Progenitor cell of endocrine pancreas (in vitro differentiated cells): ENCODE data around the gene TUBGCP6. TPM values are rescaled to one million over a fixed set of nuclear protein-coding genes. Genes with fewer than 3 reads are reported as not detected.

Experiments
- DNase-seq: peaks from one replicate; pipeline ENCODE4 v3.0.0; 2021; ENCODE audit warnings: low spot score; ENCODE audit not compliant: unreplicated experiment
- H3K27ac Mint-ChIP-seq: 2 replicates; pipeline ENCODE4 v1.8.0; 2021; ENCODE audit warnings: mild to moderate bottlenecking, moderate library complexity, mixed read lengths
- H3K27me3 Mint-ChIP-seq: 2 replicates; pipeline ENCODE4 v1.8.0; 2021; ENCODE audit warnings: mixed read lengths
- H3K36me3 Mint-ChIP-seq: 2 replicates; pipeline ENCODE4 v1.8.0; 2022; ENCODE audit warnings: mixed read lengths; ENCODE audit not compliant: insufficient read depth
- H3K4me1 Mint-ChIP-seq: 2 replicates; pipeline ENCODE4 v1.8.0; 2021; ENCODE audit warnings: low read depth, mixed read lengths
- H3K4me3 Mint-ChIP-seq: 2 replicates; pipeline ENCODE4 v1.8.0; 2021; ENCODE audit warnings: low read depth, mild to moderate bottlenecking, moderate library complexity, mixed read lengths
- H3K9me3 Mint-ChIP-seq: 2 replicates; pipeline ENCODE4 v1.8.0; 2021; ENCODE audit warnings: low read depth, mixed read lengths
- total RNA-seq: library from RNA; stranded (reverse); gene quantifications from 2 replicates; pipeline ENCODE4 v1.2.1, GENCODE V29; 2021
- TF ChIP-seq, protein P1 (sequence below): fragments of 200-600 bp; sonication (generic); IDR thresholded peaks from one replicate; pipeline ENCODE4 v1.5.0; 2021; ENCODE audit warnings: antibody characterized with exemption, mild to moderate bottlenecking; ENCODE audit not compliant: unreplicated experiment

Gene TUBGCP6
- total RNA-seq, 1 donor from 2014 or later, result 70.9 TPM

GRCh38 chr22:50264104-50264745 is 19.4 kb upstream of the TUBGCP6 start:
- no peaks in the 10 kb centered on the region for H3K36me3 Mint-ChIP-seq
- no peaks in the 10 kb centered on the region for H3K9me3 Mint-ChIP-seq
- peaks cover 29% of the 10 kb centered on the region for H3K27me3 Mint-ChIP-seq
- TF ChIP-seq, protein P1, sequence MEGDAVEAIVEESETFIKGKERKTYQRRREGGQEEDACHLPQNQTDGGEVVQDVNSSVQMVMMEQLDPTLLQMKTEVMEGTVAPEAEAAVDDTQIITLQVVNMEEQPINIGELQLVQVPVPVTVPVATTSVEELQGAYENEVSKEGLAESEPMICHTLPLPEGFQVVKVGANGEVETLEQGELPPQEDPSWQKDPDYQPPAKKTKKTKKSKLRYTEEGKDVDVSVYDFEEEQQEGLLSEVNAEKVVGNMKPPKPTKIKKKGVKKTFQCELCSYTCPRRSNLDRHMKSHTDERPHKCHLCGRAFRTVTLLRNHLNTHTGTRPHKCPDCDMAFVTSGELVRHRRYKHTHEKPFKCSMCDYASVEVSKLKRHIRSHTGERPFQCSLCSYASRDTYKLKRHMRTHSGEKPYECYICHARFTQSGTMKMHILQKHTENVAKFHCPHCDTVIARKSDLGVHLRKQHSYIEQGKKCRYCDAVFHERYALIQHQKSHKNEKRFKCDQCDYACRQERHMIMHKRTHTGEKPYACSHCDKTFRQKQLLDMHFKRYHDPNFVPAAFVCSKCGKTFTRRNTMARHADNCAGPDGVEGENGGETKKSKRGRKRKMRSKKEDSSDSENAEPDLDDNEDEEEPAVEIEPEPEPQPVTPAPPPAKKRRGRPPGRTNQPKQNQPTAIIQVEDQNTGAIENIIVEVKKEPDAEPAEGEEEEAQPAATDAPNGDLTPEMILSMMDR, result no peak
- peaks cover 3% of the 10 kb centered on the region for H3K4me1 Mint-ChIP-seq
- no peak overlapping the region for H3K27ac Mint-ChIP-seq
- DNase-seq, result no peak
- H3K4me3 Mint-ChIP-seq, result no peak overlapping the region

GRCh38 chr22:50262973-50263617 is 18.3 kb upstream of the TUBGCP6 start:
- H3K27me3 Mint-ChIP-seq, result peaks cover 19% of the 10 kb centered on the region
- H3K27ac Mint-ChIP-seq, result no peak overlapping the region
- TF ChIP-seq, protein P1, result no peak
- H3K9me3 Mint-ChIP-seq, result no peaks in the 10 kb centered on the region
- H3K36me3 Mint-ChIP-seq, result no peaks in the 10 kb centered on the region
- peaks cover 3% of the 10 kb centered on the region for H3K4me1 Mint-ChIP-seq
- H3K4me3 Mint-ChIP-seq, result peak overlapping the region; percentile 24
- DNase-seq, result no peak

DNA sequence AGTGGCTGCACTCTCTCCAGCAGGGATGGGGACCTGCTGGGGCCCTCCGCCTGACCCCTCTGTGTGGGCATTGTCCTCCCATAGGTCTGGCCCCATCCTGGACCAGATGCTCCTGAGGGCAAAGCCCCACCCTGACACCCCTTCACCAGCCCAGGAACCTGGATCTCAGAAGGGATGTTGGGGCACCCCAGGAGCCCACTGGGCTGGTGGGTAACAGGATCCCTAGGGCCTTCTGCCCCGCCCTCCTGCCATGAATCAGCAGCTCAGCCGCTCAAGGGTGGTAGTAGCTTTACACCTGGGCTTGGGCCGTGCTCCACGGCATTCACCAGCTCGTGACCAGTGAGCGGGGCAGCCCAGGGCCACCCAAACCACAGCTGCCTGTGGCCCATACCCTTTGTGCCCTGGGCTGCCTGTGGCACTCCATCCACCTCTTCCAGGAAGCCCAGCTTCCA is 17.7 kb upstream of the TUBGCP6 start:
- Mint-ChIP-seq H3K9me3 (no peaks in the 10 kb centered on the region), H3K36me3 (no peaks in the 10 kb centered on the region), H3K4me3 (peak overlapping the region; percentile 72), H3K27me3 (peaks cover 17% of the 10 kb centered on the region), H3K4me1 (peaks cover 3% of the 10 kb centered on the region), H3K27ac (peak overlapping the region; percentile 16)
- TF ChIP-seq, protein P1, result no peak
- DNase-seq, result no peak

- no peaks in the 10 kb centered on the region for H3K9me3 Mint-ChIP-seq
- H3K27me3 Mint-ChIP-seq, result peaks cover 17% of the 10 kb centered on the region
- peaks cover 3% of the 10 kb centered on the region for H3K4me1 Mint-ChIP-seq
- peak; percentile 61 for DNase-seq
- peak within 1 kb of the TSS; percentile 72 for H3K4me3 Mint-ChIP-seq
- peak within 1 kb of the TSS; percentile 16 for H3K27ac Mint-ChIP-seq
- TF ChIP-seq, protein P1, result no peak
- no peaks in the 10 kb centered on the region for H3K36me3 Mint-ChIP-seq
Observed at GRCh38 chr22:50261615-50262459, 17.0 kb upstream of the TUBGCP6 start, which contains the start of gene MAPK12. Gene MAPK12 (minus strand): TSS chr22:50261683. CDS start chr22:50261509, 174 bp downstream.
